WERI-Rb-1 (cell line): Measurements from ENCODE around the gene ARMC12.
"Not testable (repeated sequence)": the region's sequence is repeated elsewhere in the genome, so short reads cannot be mapped to it uniquely, and the experiment has no call there.

Experiments
- DNase-seq: peaks from one replicate; pipeline ENCODE4 v3.0.0-alpha.2; 2020
- H3K27ac ChIP-seq: fragments of 250-450 bp; sonication (Bioruptor Pico); 2 replicates; pipeline ENCODE4 v1.5.1; 2020; ENCODE audit warnings: mild to moderate bottlenecking, moderate library complexity
- H3K27me3 ChIP-seq: fragments of 250-450 bp; sonication (Bioruptor Pico); 2 replicates; pipeline ENCODE4 v1.5.1; 2021; ENCODE audit warnings: mild to moderate bottlenecking, low read depth, moderate library complexity; ENCODE audit not compliant: insufficient read depth, severe bottlenecking
- H3K36me3 ChIP-seq: fragments of 250-450 bp; sonication (Bioruptor Pico); 2 replicates; pipeline ENCODE4 v1.5.1; 2020; ENCODE audit warnings: mild to moderate bottlenecking, moderate library complexity
- H3K4me3 ChIP-seq: 2 replicates; pipeline ENCODE4 v1.5.1; 2011; ENCODE audit warnings: low read depth, mild to moderate bottlenecking, control low read depth, low read length
- H3K9me3 ChIP-seq: fragments of 250-450 bp; sonication (Bioruptor Pico); 2 replicates; pipeline ENCODE4 v1.5.1; 2021; ENCODE audit warnings: mild to moderate bottlenecking, moderate library complexity; ENCODE audit not compliant: severe bottlenecking
- TF ChIP-seq, protein P1 (sequence below): IDR thresholded peaks from 2 replicates; pipeline ENCODE4 v1.5.1; 2011; ENCODE audit warnings: low read depth, mild to moderate bottlenecking, control low read depth, inconsistent platforms, low read length

ARMC12 gene

DNA sequence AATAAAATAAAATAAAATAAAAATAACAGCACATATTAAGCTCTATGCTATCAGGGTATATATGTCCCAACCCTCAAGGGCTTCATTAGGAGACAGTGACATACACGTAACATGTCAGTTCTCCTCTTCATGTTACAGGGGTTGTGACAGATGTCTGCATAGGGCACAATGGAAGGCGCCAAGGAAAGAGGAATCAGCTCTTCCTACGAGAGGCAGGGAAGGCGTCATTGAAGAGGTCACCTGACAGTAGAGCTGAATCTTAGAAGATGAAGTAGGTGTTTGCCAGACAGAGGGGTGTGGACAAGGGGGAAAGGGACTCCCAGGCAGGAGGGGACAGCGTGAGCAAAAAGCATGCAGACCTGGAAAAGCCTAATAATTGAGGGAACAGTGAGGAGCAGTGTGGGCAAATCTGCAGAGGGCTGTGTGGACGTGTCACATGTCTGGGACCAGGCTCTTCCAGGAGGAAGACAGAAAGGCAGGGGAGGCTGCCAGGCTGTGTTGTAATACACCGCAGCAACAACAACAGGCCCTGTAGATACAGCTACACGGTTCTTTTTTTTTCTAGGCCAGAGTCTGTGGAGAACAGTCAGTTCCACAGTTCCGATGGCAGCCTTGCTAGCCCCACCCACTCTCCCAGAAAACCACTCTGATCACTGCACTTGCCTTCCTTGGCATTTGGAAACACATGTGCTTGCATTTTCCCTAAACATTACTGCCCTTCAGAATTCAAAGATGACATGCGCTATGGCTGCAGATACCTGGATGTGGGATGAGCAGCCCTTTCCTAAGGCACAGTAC is 45.6 kb upstream of the ARMC12 start:
- no peak for DNase-seq
- Histone ChIP-seq H3K4me3 (no peak overlapping the region), H3K27me3 (no peaks in the 10 kb centered on the region), H3K9me3 (peaks cover 10% of the 10 kb centered on the region), H3K36me3 (no peaks in the 10 kb centered on the region), H3K27ac (no peak overlapping the region)
- TF ChIP-seq, protein P1, sequence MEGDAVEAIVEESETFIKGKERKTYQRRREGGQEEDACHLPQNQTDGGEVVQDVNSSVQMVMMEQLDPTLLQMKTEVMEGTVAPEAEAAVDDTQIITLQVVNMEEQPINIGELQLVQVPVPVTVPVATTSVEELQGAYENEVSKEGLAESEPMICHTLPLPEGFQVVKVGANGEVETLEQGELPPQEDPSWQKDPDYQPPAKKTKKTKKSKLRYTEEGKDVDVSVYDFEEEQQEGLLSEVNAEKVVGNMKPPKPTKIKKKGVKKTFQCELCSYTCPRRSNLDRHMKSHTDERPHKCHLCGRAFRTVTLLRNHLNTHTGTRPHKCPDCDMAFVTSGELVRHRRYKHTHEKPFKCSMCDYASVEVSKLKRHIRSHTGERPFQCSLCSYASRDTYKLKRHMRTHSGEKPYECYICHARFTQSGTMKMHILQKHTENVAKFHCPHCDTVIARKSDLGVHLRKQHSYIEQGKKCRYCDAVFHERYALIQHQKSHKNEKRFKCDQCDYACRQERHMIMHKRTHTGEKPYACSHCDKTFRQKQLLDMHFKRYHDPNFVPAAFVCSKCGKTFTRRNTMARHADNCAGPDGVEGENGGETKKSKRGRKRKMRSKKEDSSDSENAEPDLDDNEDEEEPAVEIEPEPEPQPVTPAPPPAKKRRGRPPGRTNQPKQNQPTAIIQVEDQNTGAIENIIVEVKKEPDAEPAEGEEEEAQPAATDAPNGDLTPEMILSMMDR = no peak

DNA sequence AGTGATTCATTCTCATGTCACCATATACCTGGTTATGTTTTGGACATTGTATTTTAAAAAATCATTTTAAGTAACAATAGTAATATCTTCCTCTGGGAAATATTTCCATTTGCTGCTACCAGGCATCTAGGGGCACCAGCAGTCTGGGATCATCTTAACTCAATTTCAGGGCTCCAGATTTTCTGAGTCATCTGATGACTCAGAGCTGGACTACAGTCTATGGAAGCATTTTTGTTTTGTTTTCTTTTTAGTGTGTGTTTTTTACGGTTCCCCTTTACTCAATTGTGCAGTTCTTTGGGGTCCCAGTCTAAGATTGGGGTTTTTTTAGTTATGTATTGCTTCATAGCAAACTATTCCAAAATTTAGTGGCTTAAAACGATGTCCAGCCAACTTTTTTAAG is 42.4 kb upstream of the ARMC12 start:
- no peak for DNase-seq
- Histone ChIP-seq H3K36me3 (no peaks in the 10 kb centered on the region), H3K27ac (no peak overlapping the region), H3K9me3 (peaks cover 10% of the 10 kb centered on the region), H3K27me3 (no peaks in the 10 kb centered on the region), H3K4me3 (no peak overlapping the region)
- TF ChIP-seq, protein P1 = no peak

DNA sequence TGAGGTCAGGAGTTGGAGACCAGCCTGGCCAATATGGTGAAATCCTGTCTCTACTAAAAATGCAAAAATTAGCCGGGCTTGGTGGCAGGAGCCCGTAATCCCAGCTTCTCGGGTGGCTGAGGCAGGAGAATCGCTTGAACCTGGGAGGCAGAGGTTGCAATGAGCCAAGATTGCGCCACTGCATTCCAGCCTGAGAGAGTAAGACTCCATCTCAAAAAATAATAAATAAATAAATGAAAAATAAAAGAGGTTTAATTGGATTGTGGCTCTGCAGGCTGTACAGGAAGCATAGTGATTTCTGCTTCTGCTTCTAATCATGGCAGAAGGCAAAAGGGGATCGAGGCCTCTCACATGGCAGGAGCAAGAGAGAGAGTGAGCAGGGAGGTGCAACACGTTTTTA is 38.4 kb upstream of the ARMC12 start:
- peaks cover 13% of the 10 kb centered on the region for H3K9me3 ChIP-seq
- H3K36me3 ChIP-seq, H3K4me3 ChIP-seq, H3K27ac ChIP-seq, H3K27me3 ChIP-seq, DNase-seq: not testable (repeated sequence)

DNA sequence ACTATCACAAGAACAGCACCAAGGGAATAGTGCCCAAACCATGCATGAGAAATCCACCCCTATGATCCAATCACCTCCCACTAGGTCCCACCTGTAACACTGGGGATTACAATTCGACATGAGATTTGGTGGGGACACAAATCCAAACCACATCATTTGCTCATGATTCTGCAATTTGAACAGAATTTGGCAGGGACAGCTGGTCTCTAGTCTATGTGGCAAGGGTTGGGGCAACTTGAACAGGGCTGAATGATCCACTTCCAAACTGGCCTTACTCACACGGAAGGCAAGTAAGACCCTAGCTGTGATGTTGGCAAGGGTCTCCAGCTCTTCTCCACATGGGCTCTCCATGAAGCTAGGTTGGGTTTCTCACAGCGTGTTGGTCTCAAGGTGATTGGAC is 38.0 kb upstream of the ARMC12 start:
- Histone ChIP-seq H3K9me3 (peaks cover 16% of the 10 kb centered on the region), H3K27me3 (no peaks in the 10 kb centered on the region), H3K27ac (no peak overlapping the region), H3K4me3 (no peak overlapping the region), H3K36me3 (no peaks in the 10 kb centered on the region)
- no peak for DNase-seq
- TF ChIP-seq, protein P1 = no peak

DNA sequence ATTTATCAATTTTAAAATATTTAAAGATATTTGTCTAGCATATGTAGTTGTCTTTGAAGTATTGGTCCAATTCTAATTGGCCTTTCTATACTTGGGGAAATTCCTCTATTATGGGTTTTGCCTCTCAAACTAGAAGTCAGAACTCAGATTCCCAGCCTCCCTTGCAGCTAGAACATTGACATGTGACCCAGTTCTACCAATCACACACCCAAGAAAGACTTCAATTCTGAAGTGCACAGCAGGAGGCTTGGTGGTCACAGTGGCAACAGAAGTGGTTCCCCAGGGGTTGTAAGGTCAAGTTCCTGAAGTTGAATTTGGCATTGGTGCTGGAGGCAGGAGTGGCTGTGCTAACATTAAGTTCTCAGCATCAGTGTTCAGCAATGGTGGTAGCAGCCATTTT is 33.3 kb upstream of the ARMC12 start:
- TF ChIP-seq, protein P1 = no peak
- H3K27me3 ChIP-seq = no peaks in the 10 kb centered on the region
- no peak overlapping the region for H3K27ac ChIP-seq
- peaks cover 6% of the 10 kb centered on the region for H3K9me3 ChIP-seq
- no peak for DNase-seq
- no peaks in the 10 kb centered on the region for H3K36me3 ChIP-seq
- H3K4me3 ChIP-seq = no peak overlapping the region

DNA sequence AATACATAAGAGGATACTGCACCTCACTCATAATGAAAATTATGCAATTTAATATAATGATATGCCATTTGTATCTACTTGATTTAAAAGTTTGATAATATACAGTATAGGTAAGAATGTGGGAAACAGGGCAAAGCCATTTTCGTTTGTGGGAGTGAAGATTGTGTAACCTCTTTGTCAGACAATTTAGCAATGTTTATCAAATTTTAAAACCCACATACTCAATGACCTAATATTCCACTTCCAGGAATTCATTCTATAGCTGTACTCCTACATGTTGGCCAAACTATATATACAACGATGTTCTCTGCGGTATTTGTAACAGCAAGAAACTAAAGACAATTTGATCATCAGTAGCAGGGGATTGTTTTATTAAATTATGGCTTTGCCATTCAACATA is 30.4 kb upstream of the ARMC12 start:
- Histone ChIP-seq H3K36me3 (no peaks in the 10 kb centered on the region), H3K4me3 (no peak overlapping the region), H3K27ac (no peak overlapping the region), H3K9me3 (peaks cover 6% of the 10 kb centered on the region), H3K27me3 (no peaks in the 10 kb centered on the region)
- DNase-seq = no peak
- TF ChIP-seq, protein P1 = no peak
